ENCODE data around the gene MESP1. TPM values are rescaled to one million over a fixed set of nuclear protein-coding genes. Genes with fewer than 3 reads are reported as not detected.
"Not testable (repeated sequence)": the region's sequence is repeated elsewhere in the genome, so short reads cannot be mapped to it uniquely, and the experiment has no call there.

Gene MESP1
- total and polyA plus RNA-seq, 2 of the 8 experiments (the other 6 are each of a cell fraction or from before 2014, with no cell fraction given) = 0.15 to 0.23 TPM

- not testable (repeated sequence) for H4K20me1 ChIP-seq (replicated peaks in 1 of 2; ENCODE audit: control insufficient read depth in 1 of 2, insufficient read depth in 2 of 2, low read length in 2 of 2); H3K9me3 ChIP-seq (ENCODE audit: insufficient read depth in 2 of 2, low read depth in 1 of 2, low read length in 1 of 2); H3K36me3 ChIP-seq (ENCODE audit: control insufficient read depth in 2 of 4, insufficient read depth in 4 of 4, low read length in 3 of 4); H4K5ac ChIP-seq (ENCODE audit: insufficient read length, low read depth, low read length); FAIRE-seq; DNase-seq (ENCODE audit: low read depth in 1 of 2, low spot score in 2 of 2); H3K18ac ChIP-seq (ENCODE audit: extremely low read depth, low read length); H2BK12ac ChIP-seq (ENCODE audit: low read depth, low read length); H3K14ac ChIP-seq (ENCODE audit: insufficient read length); H2BK20ac ChIP-seq (ENCODE audit: low read length); H3K4me3 ChIP-seq (ENCODE audit: extremely low read depth in 1 of 4, insufficient read depth in 2 of 4, low read depth in 3 of 4, low read length in 4 of 4); H4K8ac ChIP-seq (ENCODE audit: extremely low read depth, insufficient read depth, low read length); H2AFZ ChIP-seq (ENCODE audit: low read length); H3K4me2 ChIP-seq (ENCODE audit: insufficient read depth in 1 of 2, low read depth in 2 of 2, low read length in 2 of 2); H4K91ac ChIP-seq (replicated peaks; ENCODE audit: insufficient read length, low read length); H3K79me2 ChIP-seq (ENCODE audit: control insufficient read depth in 1 of 2, insufficient read depth in 2 of 2, low read length in 2 of 2); H3K23me2 ChIP-seq (ENCODE audit: low read depth, low read length); H2BK5ac ChIP-seq (ENCODE audit: low read depth, low read length); H2AK5ac ChIP-seq (ENCODE audit: low read depth, low read length); H2BK120ac ChIP-seq (replicated peaks; ENCODE audit: low read depth, low read length); H3K4ac ChIP-seq (replicated peaks; ENCODE audit: insufficient read length, low read depth, low read length); H3K56ac ChIP-seq (replicated peaks; ENCODE audit: insufficient read length, low read depth, low read length); H3K9ac ChIP-seq (replicated peaks in 1 of 4; ENCODE audit: extremely low read depth in 1 of 4, low read depth in 3 of 4, low read length in 3 of 4); H2BK15ac ChIP-seq (ENCODE audit: low read length); H3K27ac ChIP-seq (ENCODE audit: low read depth, low read length); H3K23ac ChIP-seq (ENCODE audit: insufficient read length); H3K79me1 ChIP-seq (ENCODE audit: low read depth, low read length)
- POLR2A ChIA-PET (ENCODE audit: partially characterized antibody) = interaction anchor here (1.4 to 1.5 kb wide), 2 partner anchors 15 to 24 kb away, joined by 3 to 4 read pairs; no protein-coding TSS in a partner anchor
- WGBS, 2 experiments (ENCODE audit: extremely low coverage in 1 of 2, insufficient coverage in 1 of 2, insufficient read length in 1 of 2, insufficient replicate concordance in 2 of 2, low coverage in 1 of 2, low lambda C conversion rate in 2 of 2, missing lambda C conversion rate in 1 of 2) = 92% methylated on average over 9 of the region's 9 CpGs; no CpG with 5 or more reads in 1 of the 2 experiments
- peaks cover 6 to 14% (median 10%) of the 10 kb centered on the region in 4 experiments for H3K4me1 ChIP-seq (replicated peaks in 1 of 4; ENCODE audit: control insufficient read depth in 3 of 4, insufficient read depth in 4 of 4, low read length in 3 of 4)
- CTCF ChIA-PET (ENCODE audit: partially characterized antibody) = interaction anchor here (0.7 to 2.8 kb wide), 11 partner anchors 8 to 92 kb away, joined by 3 to 23 read pairs (median 4); no protein-coding TSS in a partner anchor
- H3K27me3 ChIP-seq (replicated peaks in 1 of 4; ENCODE audit: control insufficient read depth in 3 of 4, extremely low read depth in 1 of 4, insufficient read depth in 3 of 4, low read length in 3 of 4) = peaks cover 2 to 12% (median 8%) of the 10 kb centered on the region in 4 experiments; a peak in 5 of 7 replicates
These were observed 31.5 kb upstream of the MESP1 start for GRCh38 chr15:89782619-89782950.
